Thyroid gland (tissue), 4 donors: ENCODE measurements around the gene RSPH4A.

Source experiments
- POLR2A ChIP-seq, 2 donors: fragments of 450-650 bp; IDR thresholded peaks; one replicate each; pipeline ENCODE4 v1.6.1; 2017; ENCODE audit warnings: antibody characterized with exemption in 2 of 2, mild to moderate bottlenecking in 2 of 2, moderate library complexity in 1 of 2
- TF ChIP-seq, protein P1 (sequence below), 6 experiments: fragments of 200-600 bp in 3 of 6; fragments of 450-650 bp in 3 of 6; sonication (generic) in 3 of 6; IDR thresholded peaks; one replicate each; pipeline ENCODE4 v1.5.1; 2016 to 2019; ENCODE audit warnings: antibody characterized with exemption in 6 of 6, mild to moderate bottlenecking in 2 of 6, inconsistent platforms in 1 of 6, moderate library complexity in 1 of 6

DNA sequence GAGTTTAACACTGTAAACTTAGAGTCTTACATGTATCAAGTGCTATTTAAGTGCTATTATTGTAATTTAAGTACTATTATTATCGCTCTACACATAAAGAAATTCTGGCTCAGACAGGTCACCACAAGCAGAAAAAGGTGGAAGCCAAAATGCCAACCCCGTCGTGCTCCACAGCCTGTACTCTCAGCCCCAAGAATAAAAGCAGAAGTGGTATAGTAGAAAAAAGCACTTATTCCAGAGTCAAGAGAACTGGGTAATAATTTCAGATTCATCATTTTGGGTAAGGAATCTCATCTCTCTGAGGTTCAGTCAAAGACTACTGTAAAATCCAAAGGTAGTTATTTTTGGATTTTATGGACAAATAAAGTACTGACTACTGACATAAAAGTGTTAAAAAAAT, 51.3 kb downstream of the RSPH4A start:
- TF ChIP-seq POLR2A (IDR thresholded peaks at IDR 0.05) = no peak
- TF ChIP-seq, protein P1, sequence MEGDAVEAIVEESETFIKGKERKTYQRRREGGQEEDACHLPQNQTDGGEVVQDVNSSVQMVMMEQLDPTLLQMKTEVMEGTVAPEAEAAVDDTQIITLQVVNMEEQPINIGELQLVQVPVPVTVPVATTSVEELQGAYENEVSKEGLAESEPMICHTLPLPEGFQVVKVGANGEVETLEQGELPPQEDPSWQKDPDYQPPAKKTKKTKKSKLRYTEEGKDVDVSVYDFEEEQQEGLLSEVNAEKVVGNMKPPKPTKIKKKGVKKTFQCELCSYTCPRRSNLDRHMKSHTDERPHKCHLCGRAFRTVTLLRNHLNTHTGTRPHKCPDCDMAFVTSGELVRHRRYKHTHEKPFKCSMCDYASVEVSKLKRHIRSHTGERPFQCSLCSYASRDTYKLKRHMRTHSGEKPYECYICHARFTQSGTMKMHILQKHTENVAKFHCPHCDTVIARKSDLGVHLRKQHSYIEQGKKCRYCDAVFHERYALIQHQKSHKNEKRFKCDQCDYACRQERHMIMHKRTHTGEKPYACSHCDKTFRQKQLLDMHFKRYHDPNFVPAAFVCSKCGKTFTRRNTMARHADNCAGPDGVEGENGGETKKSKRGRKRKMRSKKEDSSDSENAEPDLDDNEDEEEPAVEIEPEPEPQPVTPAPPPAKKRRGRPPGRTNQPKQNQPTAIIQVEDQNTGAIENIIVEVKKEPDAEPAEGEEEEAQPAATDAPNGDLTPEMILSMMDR (IDR thresholded peaks at IDR 0.05) = no peak
